Stimulated activated CD8-positive, alpha-beta memory T cell treated with anti-CD3 and anti-CD28 coated beads, Interleukin-12 subunit alpha, Interleukin-12 subunit beta, amount 100 ng/mL, for 24 hours (primary cell): ENCODE results near the gene DNAL1.
"Not testable (repeated sequence)": the region's sequence is repeated elsewhere in the genome, so short reads cannot be mapped to it uniquely, and the experiment has no call there.

Experiments used
- DNase-seq: peaks from one replicate; pipeline ENCODE4 v3.0.0-alpha.2; 2020; ENCODE audit errors: extremely low read depth

Gene DNAL1

GRCh38 chr14:73708076-73708475, 63.3 kb downstream of the DNAL1 start:
- DNase-seq: not testable (repeated sequence)

- DNase-seq: no peak
Measured at GRCh38 chr14:73709904-73710469, 65.2 kb downstream of the DNAL1 start.

- no peak for DNase-seq
Measured at GRCh38 chr14:73710737-73711136, 66.0 kb downstream of the DNAL1 start.

GRCh38 chr14:73712071-73712506, 67.3 kb downstream of the DNAL1 start:
- no peak for DNase-seq

GRCh38 chr14:73712540-73713180, 67.9 kb downstream of the DNAL1 start:
- no peak for DNase-seq

GRCh38 chr14:73713206-73713802, 68.5 kb downstream of the DNAL1 start:
- DNase-seq: no peak

GRCh38 chr14:73713803-73714655, 69.2 kb downstream of the DNAL1 start, which contains the start of gene PNMA1:
PNMA1 (minus strand) TSS chr14:73714384; CDS start chr14:73713639, 745 bp downstream.
- peak; percentile 78 for DNase-seq

GRCh38 chr14:73714656-73715081, 69.9 kb downstream of the DNAL1 start:
- no peak for DNase-seq

- DNase-seq: no peak
Measured at GRCh38 chr14:73715707-73716106, 70.9 kb downstream of the DNAL1 start.

- no peak for DNase-seq
Measured at GRCh38 chr14:73717266-73717665, 72.5 kb downstream of the DNAL1 start.

- DNase-seq: no peak
Measured at GRCh38 chr14:73717711-73718417, 73.1 kb downstream of the DNAL1 start.

- no peak for DNase-seq
Measured at GRCh38 chr14:73718418-73719251, 73.8 kb downstream of the DNAL1 start.

- DNase-seq: no peak
Measured at GRCh38 chr14:73719361-73719760, 74.6 kb downstream of the DNAL1 start.

GRCh38 chr14:73719791-73720190, 75.0 kb downstream of the DNAL1 start:
- no peak for DNase-seq

GRCh38 chr14:73720636-73721035, 75.8 kb downstream of the DNAL1 start:
- no peak for DNase-seq

GRCh38 chr14:73721101-73721821, 76.5 kb downstream of the DNAL1 start:
- DNase-seq: no peak

GRCh38 chr14:73722581-73722980, 77.8 kb downstream of the DNAL1 start:
- DNase-seq: no peak

- no peak for DNase-seq
Measured at GRCh38 chr14:73723406-73723796, 78.6 kb downstream of the DNAL1 start.

GRCh38 chr14:73723797-73724661, 79.2 kb downstream of the DNAL1 start:
- no peak for DNase-seq
